Embryonic facial prominence (tissue), 1 donor: ENCODE results near the gene H2AZ2.
A peak's percentile ranks its signal among the peaks of the same experiment; 100 is the strongest.
"Not testable (repeated sequence)": the region's sequence is repeated elsewhere in the genome, so short reads cannot be mapped to it uniquely, and the experiment has no call there.

Experiments
- DNase-seq: peaks from one replicate; pipeline ENCODE4 v3.0.0-alpha.2; 2016; ENCODE audit errors: extremely low spot score

Gene H2AZ2

GRCh38 chr7:44870780-44871179 is 22.9 kb upstream of the H2AZ2 start:
- not testable (repeated sequence) for DNase-seq

GRCh38 chr7:44870336-44870735 is 22.4 kb upstream of the H2AZ2 start:
- not testable (repeated sequence) for DNase-seq

DNA sequence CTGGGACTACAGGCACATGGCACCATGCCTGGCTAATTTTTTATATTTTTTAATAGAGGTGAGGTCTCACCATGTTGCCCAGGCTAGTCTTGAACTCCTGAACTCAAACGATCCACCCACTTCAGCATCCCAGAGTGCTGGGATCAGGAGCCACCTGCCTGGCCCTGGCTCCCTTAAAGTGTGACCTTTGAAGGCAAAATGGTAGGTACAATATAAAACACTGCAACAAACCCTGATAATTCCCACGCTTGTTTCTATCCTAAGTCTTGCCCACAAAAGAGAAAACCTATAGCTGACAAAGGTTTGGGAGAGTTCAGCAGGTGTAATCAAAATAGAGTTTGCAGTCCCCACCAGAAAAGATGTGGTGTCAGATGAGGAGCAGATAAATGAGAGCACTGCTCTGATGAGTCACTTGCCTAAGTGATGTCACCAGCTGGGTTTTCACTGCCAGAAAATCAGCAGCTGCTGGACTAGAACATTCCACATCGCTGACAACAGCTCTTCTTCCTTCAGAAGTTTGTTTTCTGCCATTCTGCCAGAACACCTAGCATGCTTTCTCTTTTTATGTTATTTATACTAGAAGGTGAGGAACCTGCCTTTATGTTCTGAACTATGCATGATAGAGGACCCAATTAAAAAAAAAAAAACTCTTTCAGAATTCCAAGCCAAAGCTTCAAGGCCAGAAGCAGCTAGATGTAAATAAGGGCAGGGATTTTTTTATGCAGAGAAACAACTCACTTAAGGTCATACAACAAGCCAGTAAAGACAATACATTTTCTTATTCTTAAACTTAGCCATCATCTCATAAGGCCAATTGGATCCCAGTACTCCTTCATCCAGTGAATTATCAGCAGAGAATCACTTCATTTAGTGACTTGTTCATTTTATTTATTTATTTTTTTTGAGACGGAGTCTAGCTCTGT is 19.4 kb upstream of the H2AZ2 start:
- no peak for DNase-seq

DNA sequence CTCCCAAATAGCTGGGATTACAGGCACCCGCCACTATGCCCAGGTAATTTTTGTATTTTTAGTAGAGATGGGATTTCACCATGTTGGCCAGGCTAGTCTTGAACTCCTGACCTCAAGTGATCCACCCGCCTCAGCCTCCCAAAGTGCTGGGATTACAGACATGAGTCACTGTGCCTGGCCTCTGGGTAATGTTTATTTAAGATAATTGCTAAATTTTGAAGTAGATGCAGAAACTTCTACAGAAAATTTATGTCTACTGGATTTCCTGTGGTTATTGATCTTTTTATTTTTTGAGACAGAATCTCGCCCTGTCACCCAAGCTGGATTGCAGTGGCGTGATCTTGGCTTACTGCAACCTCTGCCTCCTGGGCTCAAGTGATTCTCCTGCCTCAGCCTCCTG is 14.1 kb upstream of the H2AZ2 start:
- not testable (repeated sequence) for DNase-seq

DNA sequence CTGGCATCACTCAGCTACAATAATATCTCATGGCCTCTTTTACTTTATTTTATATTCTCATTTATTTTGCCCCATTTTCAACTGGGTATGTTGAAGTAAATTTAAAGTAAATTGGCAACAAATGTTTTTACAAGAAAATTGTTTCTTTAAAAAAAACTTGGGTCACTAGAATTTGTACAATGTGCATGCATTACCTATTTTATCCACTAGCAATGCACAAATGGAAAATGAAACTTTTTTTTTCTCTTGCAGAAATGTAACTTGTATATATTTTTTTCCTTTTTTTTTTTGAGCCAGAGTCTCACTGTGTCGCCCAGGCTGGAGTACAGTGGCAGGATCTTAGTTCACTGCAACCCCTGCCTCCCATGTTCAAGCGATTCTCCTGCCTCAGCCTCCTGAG is 10.3 kb upstream of the H2AZ2 start:
- no peak for DNase-seq

DNA sequence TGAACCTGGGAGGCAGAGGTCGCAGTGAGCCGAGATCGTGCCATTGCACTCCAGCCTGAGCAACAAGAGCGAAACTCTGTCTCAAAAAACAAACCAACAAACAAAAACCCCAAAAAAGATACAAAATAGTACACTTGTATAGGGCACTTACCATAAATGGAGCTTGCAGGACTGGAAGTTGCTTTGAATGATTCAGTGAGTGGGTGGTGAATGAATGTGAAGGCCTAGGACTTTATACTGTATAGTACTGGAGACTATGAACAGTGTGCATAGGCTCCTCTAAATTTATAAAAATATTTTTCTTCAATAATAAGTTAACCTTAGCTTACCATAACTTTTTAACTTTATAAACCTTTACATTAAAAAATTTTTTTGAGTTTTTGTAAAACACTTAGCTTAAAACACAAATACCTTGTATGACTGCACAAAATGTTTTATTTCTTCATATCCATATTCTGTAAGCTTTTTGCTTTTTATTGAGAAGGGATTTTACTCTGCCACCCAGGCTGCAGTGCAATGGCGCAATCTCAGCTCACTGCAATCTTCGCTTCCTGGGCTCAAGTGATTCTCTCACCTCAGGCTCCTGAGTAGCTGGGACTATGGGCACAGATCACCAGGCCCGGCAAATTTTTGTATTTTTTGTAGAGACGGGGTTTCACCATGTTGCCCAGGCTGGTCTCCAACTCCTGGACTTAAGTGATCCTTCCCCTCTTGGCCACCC is 6.9 kb upstream of the H2AZ2 start:
- no peak for DNase-seq

DNA sequence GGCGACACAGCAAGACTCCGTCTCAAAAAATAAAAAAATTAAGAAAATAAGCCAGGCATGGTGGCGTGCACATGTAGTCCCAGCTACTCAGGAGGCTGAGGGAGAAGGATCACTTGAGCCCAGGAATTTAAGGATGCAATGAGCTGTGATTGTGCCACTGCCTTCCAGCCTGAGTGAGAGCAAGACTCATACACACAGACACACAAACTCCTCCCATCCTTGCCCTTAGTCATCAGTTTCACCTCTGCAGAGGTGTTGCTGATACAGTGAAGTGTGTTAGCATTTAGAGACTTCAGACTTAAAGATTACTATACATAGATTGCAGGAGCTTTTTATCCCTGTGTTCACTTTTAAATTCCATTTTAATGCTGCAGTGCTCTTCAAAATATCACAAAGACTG is 5.5 kb upstream of the H2AZ2 start:
- no peak for DNase-seq

- no peak for DNase-seq
Measured at GRCh38 chr7:44852590-44852989, 4.7 kb upstream of the H2AZ2 start.

GRCh38 chr7:44849885-44850544 is 2.1 kb upstream of the H2AZ2 start:
- DNase-seq = no peak

GRCh38 chr7:44849259-44849884 is 1.5 kb upstream of the H2AZ2 start:
- DNase-seq = no peak

DNA sequence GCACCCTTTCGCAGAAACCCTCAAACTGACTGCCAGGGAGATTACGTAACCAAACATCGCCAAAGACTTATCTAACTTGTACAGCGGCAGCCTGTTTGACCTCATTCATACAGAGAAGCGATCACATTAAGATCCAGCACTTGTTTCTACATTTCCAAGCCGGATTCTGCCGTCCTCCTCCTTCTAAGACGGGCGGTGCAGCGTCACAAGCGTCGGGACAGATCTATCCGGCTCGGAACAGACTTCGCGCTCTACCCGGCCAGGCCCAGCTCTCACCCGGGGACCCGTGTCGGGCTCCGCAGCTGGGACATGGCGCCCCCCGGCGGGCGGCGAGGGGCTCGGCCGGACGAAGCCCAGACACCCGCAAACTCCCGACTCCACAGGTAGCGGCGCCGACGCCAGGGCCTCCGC is 373 bp downstream of the H2AZ2 start:
- peak; percentile 82 for DNase-seq

DNA sequence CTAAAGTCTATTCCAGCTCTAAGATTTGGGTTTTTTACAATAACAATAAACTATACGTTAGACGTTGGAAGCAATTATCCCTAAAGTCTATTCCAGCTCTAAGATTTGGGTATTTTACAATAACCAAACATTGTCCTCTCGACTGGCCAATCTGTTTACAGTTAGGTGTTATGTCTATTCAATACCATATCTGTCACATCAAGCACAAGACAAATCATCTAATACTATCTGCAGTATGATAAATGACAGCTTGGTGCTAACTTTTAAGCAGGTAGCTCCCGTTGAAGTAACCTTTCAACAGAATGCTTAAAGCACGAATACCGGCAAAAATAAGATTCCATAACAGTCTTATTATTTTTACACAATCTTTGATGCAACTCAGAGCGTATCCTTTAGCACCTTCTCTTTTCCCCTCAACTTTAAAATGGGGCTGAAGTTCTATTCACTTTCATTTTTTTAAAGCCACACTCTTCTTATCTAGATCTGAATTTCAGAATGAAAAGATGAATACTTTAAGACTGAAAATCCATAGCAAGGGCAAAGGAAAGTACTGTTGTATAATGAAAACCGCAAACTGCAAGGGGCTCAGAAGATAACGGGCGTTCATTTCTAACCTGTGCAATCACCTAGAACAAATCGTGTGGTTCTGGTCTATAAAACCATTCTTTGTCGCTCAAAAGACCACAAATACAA is 925 bp downstream of the H2AZ2 start:
- no peak for DNase-seq

GRCh38 chr7:44846390-44846789 is 1.5 kb downstream of the H2AZ2 start:
- not testable (repeated sequence) for DNase-seq

GRCh38 chr7:44845451-44845850 is 2.4 kb downstream of the H2AZ2 start:
- DNase-seq = no peak

DNA sequence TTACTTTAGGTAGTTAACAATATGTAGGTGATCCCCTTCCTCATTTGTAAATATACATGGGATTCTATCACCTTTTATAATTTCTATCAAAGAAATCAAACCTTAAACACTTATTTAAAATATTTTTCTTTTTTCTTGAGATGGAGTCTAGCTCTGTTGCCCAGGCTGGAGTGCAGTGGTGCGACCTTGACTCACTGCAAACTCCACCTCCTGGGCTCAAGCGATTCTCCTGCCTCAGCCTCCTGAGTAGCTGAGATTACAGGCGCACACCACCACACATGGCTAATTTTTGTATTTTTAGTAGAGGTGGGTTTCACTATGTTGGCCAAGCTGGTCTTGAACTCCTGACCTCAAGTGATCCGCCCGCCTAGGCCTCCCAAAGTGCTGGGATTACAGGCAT is 4.4 kb downstream of the H2AZ2 start:
- DNase-seq = not testable (repeated sequence)

GRCh38 chr7:44842675-44843074 is 5.2 kb downstream of the H2AZ2 start:
- DNase-seq = not testable (repeated sequence)

GRCh38 chr7:44838751-44839150 is 9.1 kb downstream of the H2AZ2 start:
- DNase-seq = no peak

GRCh38 chr7:44827567-44827966 is 20.3 kb downstream of the H2AZ2 start:
- DNase-seq = no peak

DNA sequence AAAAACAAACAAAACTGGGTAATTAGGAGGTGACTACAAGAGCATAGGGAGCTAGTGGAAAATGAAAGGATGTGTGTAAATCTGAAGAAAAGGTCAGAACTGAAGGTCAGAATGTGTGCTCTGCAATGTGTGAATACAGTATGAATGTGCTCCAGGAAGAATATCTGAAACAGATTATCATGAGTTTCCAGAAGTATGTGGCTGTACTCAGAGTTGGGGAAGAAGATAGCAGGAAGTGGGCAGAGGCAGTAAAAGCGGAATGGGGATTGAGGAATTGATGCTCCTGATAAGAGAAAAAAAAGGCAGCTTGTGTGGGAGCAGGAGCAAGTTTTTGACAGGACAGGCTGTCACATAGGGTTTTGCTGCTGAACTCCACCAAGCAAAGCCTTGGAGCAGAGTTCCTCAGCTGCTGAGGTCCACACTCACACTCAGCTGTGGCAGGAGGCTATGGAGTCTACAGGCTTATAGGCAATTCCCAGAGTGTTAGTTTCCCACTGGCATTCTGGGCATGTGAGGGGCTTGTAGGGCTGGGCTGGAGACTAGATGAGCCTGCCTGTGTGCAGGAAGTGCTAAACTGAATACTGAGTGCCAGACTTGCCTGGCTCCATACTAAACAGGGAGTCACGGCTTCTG is 22.9 kb downstream of the H2AZ2 start:
- DNase-seq = no peak

DNA sequence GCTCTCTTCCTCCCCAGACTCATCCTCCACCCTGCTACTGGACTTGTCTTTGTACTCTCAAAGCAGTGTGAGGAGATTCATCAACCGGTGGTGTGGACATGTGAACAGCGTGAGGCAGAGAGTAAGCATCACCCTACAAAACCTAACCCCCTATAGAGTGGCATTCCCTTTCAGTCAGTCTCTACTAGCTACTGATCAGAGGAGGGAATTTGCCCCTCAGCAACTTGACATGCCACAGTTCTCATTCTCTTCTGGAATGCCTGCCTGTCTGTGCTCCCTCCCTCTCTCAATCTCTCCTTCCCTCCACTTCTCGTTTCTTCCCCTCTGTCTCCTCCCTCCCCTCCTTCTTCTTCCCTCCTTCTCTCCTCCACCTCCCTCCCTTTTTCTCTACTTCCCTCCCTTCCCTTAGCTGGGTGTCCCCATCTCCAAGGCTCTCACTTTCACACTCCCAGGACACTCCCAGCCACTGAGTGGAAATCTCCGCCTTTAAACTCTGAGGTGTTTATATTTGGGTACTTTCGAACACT is 24.6 kb downstream of the H2AZ2 start:
- no peak for DNase-seq

GRCh38 chr7:44819292-44819691 is 28.6 kb downstream of the H2AZ2 start:
- no peak for DNase-seq
